ENCODE measurements around the gene ADGB.

ADGB gene

GRCh38 chr6:146689806-146690205, 91.0 kb downstream of the ADGB start:
- no peak for TF ChIP-seq ZFX (IDR thresholded peaks at IDR 0.05; ENCODE audit: borderline replicate concordance)
- TF ChIP-seq CTCF (IDR thresholded peaks at IDR 0.05), result no peak

GRCh38 chr6:146693342-146693741, 94.6 kb downstream of the ADGB start:
- no peak for TF ChIP-seq ZFX (IDR thresholded peaks at IDR 0.05; ENCODE audit: borderline replicate concordance)
- no peak for TF ChIP-seq CTCF (IDR thresholded peaks at IDR 0.05)

More at GRCh38 chr6:146689806-146690205, 91.0 kb downstream of the ADGB start:
- no peak overlapping the region for H3K27ac ChIP-seq

GRCh38 chr6:146697921-146698320, 99.1 kb downstream of the ADGB start:
- no peak overlapping the region for H3K27ac ChIP-seq
- TF ChIP-seq CTCF (IDR thresholded peaks at IDR 0.05), result no peak
- TF ChIP-seq ZFX (IDR thresholded peaks at IDR 0.05; ENCODE audit: borderline replicate concordance), result no peak

More at GRCh38 chr6:146693342-146693741, 94.6 kb downstream of the ADGB start:
- no peak overlapping the region for H3K27ac ChIP-seq

- no peak for TF ChIP-seq ZFX (IDR thresholded peaks at IDR 0.05; ENCODE audit: borderline replicate concordance)
- TF ChIP-seq CTCF (IDR thresholded peaks at IDR 0.05), result peak; percentile 82
- no peak overlapping the region for H3K27ac ChIP-seq
Observed at GRCh38 chr6:146700078-146700686, 101.4 kb downstream of the ADGB start.

GRCh38 chr6:146701632-146702031, 102.9 kb downstream of the ADGB start:
- no peak for TF ChIP-seq ZFX (IDR thresholded peaks at IDR 0.05; ENCODE audit: borderline replicate concordance)
- no peak for TF ChIP-seq CTCF (IDR thresholded peaks at IDR 0.05)
- H3K27ac ChIP-seq, result no peak overlapping the region

- H3K27ac ChIP-seq, result no peak overlapping the region
- TF ChIP-seq CTCF (IDR thresholded peaks at IDR 0.05) (no peak), ZFX (IDR thresholded peaks at IDR 0.05; ENCODE audit: borderline replicate concordance) (no peak)
Observed at GRCh38 chr6:146709036-146709622, 110.4 kb downstream of the ADGB start.

- no peak overlapping the region for H3K27ac ChIP-seq
- no peak for TF ChIP-seq ZFX (IDR thresholded peaks at IDR 0.05; ENCODE audit: borderline replicate concordance)
- no peak for TF ChIP-seq CTCF (IDR thresholded peaks at IDR 0.05)
Observed at GRCh38 chr6:146719387-146719786, 120.6 kb downstream of the ADGB start.
